GM23248 (cell line): ENCODE measurements around the gene PRPSAP1.
"Not testable (repeated sequence)": the region's sequence is repeated elsewhere in the genome, so short reads cannot be mapped to it uniquely, and the experiment has no call there.

Source experiments
- EZH2 ChIP-seq: fragments of 200-600 bp; sonication (generic); IDR thresholded peaks from 2 replicates; pipeline ENCODE4 v1.6.1; 2018; ENCODE audit warnings: antibody characterized with exemption, mild to moderate bottlenecking; ENCODE audit not compliant: insufficient read depth, poor library complexity, severe bottlenecking
- EZH2phosphoT487 ChIP-seq: fragments of 200-600 bp; sonication (generic); IDR thresholded peaks from 2 replicates; pipeline ENCODE4 v1.6.1; 2018; ENCODE audit warnings: antibody characterized with exemption, moderate library complexity, mild to moderate bottlenecking, low read depth; ENCODE audit not compliant: insufficient read depth

DNA sequence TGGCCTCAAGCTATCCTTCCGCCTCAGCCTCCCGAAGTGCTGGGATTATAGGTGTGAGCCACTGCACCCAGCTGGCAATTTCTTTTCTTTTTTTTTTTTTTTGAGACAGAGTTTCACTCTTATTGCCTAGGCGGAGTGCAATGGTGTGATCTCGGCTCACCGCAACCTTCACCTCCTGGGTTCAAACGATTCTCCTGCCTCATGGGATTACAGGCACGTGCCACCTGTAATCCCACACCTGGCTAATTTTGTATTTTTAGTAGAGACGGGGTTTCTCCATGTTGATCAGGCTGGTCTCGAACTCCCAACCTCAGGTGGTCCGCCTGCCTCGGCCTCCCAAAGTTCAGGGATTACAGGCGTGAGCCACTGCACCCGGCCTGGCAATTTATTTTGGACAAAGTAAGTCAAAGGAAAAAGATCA, 86.1 kb downstream of the PRPSAP1 start:
- not testable (repeated sequence) for TF ChIP-seq EZH2phosphoT487, EZH2
